ENCODE measurements around the gene SLC38A11. TPM values are rescaled to one million over a fixed set of nuclear protein-coding genes. Genes with fewer than 3 reads are reported as not detected.

The SLC38A11 gene
- total and polyA plus RNA-seq, 2 donors (not counting 1 experiment from before 2014, with no cell fraction given): 5.4 to 46.8 TPM

GRCh38 chr2:164937864-164938401 is 17.4 kb downstream of the SLC38A11 start:
- Histone ChIP-seq H2AFZ (ENCODE audit: insufficient read depth, low read depth, low read length, poor library complexity, severe bottlenecking) (peak overlapping the region; percentile 70), H3K4me2 (replicated peaks; ENCODE audit: low read depth, low read length, poor library complexity, severe bottlenecking) (peak overlapping the region; percentile 36), H3K27ac (ENCODE audit: low read length in 2 of 2) (peak overlapping the region in 1 of 2 donors; percentile 23), H4K20me1 (ENCODE audit: control insufficient read depth, insufficient read depth, low read length, poor library complexity, severe bottlenecking) (no peaks in the 10 kb centered on the region), H3K9ac (ENCODE audit: low read length) (peak overlapping the region; percentile 17), H3K9me3 (ENCODE audit: control extremely low read depth in 1 of 3, control insufficient read depth in 2 of 3, insufficient read depth in 1 of 3, low read length in 2 of 3) (no peaks in the 10 kb centered on the region), H3K36me3 (replicated peaks in 1 of 2; ENCODE audit: control extremely low read depth in 1 of 2, control insufficient read depth in 1 of 2, extremely low read depth in 1 of 2, insufficient read depth in 2 of 2, low read length in 1 of 2) (no peaks in the 10 kb centered on the region), H3K4me3 (ENCODE audit: control extremely low read depth in 1 of 5, extremely low read depth in 1 of 5, insufficient read depth in 1 of 5, low read depth in 2 of 5, low read length in 4 of 5) (no peak overlapping the region), H3K4me1 (ENCODE audit: control insufficient read depth in 2 of 2, insufficient read depth in 2 of 2, low read length in 2 of 2) (peaks cover 21 to 45% of the 10 kb centered on the region in 2 donors), H3K27me3 (replicated peaks in 1 of 4; ENCODE audit: control extremely low read depth in 1 of 4, control insufficient read depth in 3 of 4, insufficient read depth in 4 of 4, low read length in 3 of 4) (no peaks in the 10 kb centered on the region), H3K79me2 (ENCODE audit: control insufficient read depth, insufficient read depth, low read length) (no peaks in the 10 kb centered on the region)
- no peaks in the 10 kb centered on the region for H3K27me3 Mint-ChIP-seq
- TF ChIP-seq CTCF (IDR thresholded peaks at IDR 0.05) (no peak), EZH2 (IDR thresholded peaks at IDR 0.05; ENCODE audit: borderline replicate concordance, insufficient read depth, low read depth, low read length, poor library complexity, severe bottlenecking) (no peak)
- DNase-seq (no peak), ATAC-seq (ENCODE audit: low read depth) (no peak)
- no CpG with 5 or more reads among the region's 3 CpGs for WGBS (ENCODE audit: insufficient coverage)
- POLR2A ChIA-PET: interaction anchor here (0.6 kb wide), 1 partner anchor 176 kb away, joined by 4 read pairs; no protein-coding TSS in a partner anchor
- CTCF ChIA-PET: interaction anchor here (1.2 kb wide), 1 partner anchor 97 kb away, joined by 3 read pairs; the partner anchor contains the start of gene COBLL1
- H3K4me3 Mint-ChIP-seq: peak overlapping the region; percentile 5
- peaks cover 34% of the 10 kb centered on the region for H3K4me1 Mint-ChIP-seq
- no peaks in the 10 kb centered on the region for H3K9me3 Mint-ChIP-seq (ENCODE audit: insufficient read depth)
- intact Hi-C loops (cut with micrococcal nuclease): loop anchor here (2.0 kb wide), 1 partner anchor 15 kb away; no protein-coding TSS in a partner anchor
- peak overlapping the region; percentile 4 for H3K27ac Mint-ChIP-seq

Data from B cell (primary cell).